Rectal smooth muscle tissue (tissue), 1 donor: ENCODE results near the gene RARG.

Experiments
- H3K27ac ChIP-seq: one replicate; pipeline ENCODE4 v1.7.0; 2013; ENCODE audit warnings: low read depth, low read length, inconsistent platforms
- H3K27me3 ChIP-seq: one replicate; pipeline ENCODE4 v1.7.0; 2013; ENCODE audit warnings: low read length; ENCODE audit not compliant: control insufficient read depth, insufficient read depth
- H3K36me3 ChIP-seq: one replicate; pipeline ENCODE4 v1.7.0; 2013; ENCODE audit warnings: low read length; ENCODE audit not compliant: control insufficient read depth, insufficient read depth
- H3K4me1 ChIP-seq: one replicate; pipeline ENCODE4 v1.7.0; 2013; ENCODE audit warnings: low read length; ENCODE audit not compliant: control insufficient read depth, insufficient read depth
- H3K4me3 ChIP-seq: one replicate; pipeline ENCODE4 v1.7.0; 2013; ENCODE audit warnings: low read length
- H3K9ac ChIP-seq: one replicate; pipeline ENCODE4 v1.7.0; 2013; ENCODE audit warnings: low read length

Gene RARG

GRCh38 chr12:53258541-53259539 lies 26.8 kb upstream of the RARG start:
- Histone ChIP-seq H3K4me1 (no peaks in the 10 kb centered on the region), H3K27ac (no peak overlapping the region)

GRCh38 chr12:53255996-53256395 lies 24.0 kb upstream of the RARG start:
- Histone ChIP-seq H3K4me1 (peaks cover 8% of the 10 kb centered on the region), H3K36me3 (peaks cover 8% of the 10 kb centered on the region), H3K27ac (no peak overlapping the region), H3K9ac (no peak overlapping the region), H3K4me3 (no peak overlapping the region), H3K27me3 (no peaks in the 10 kb centered on the region)

More at GRCh38 chr12:53258541-53259539, 26.8 kb upstream of the RARG start:
- Histone ChIP-seq H3K4me3 (no peak overlapping the region), H3K9ac (no peak overlapping the region), H3K27me3 (no peaks in the 10 kb centered on the region), H3K36me3 (peaks cover 4% of the 10 kb centered on the region)

GRCh38 chr12:53254816-53255545 lies 23.0 kb upstream of the RARG start:
- Histone ChIP-seq H3K4me1 (peaks cover 8% of the 10 kb centered on the region), H3K9ac (no peak overlapping the region), H3K4me3 (no peak overlapping the region), H3K36me3 (peaks cover 8% of the 10 kb centered on the region), H3K27me3 (no peaks in the 10 kb centered on the region), H3K27ac (no peak overlapping the region)

GRCh38 chr12:53253298-53253697 lies 21.3 kb upstream of the RARG start:
- Histone ChIP-seq H3K27me3 (no peaks in the 10 kb centered on the region), H3K4me3 (peak overlapping the region; percentile 96), H3K4me1 (peaks cover 8% of the 10 kb centered on the region), H3K9ac (no peak overlapping the region), H3K27ac (no peak overlapping the region), H3K36me3 (peaks cover 8% of the 10 kb centered on the region)

DNA sequence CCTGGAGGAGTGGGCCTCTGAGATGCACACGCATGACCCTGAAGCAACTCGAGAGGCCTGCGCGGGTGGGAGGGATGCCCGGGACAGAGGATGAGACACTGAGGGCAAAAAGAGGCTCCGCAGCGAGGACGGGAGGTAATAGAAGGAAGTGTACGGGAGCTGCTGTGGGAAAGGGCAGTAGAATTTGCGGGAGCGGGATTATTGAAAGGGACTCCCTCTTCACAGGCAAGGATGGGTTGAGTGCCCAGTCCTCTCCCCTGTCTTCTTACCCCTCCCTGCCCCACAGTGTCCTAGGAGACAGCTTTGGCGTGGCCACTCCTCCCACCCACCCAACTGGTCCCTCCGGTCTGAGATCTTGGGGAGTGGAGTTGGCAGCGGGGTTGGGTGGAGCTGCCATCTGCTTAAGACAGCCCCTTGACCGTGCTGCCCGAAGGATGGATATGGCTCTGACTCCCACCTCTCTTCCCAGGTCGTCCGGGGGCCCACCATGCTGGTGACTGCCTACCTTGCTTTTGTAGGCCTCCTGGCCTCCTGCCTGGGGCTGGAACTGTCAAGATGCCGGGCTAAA lies 20.4 kb upstream of the RARG start:
- H3K9ac ChIP-seq: peak overlapping the region; percentile 86
- H3K4me3 ChIP-seq: peak overlapping the region; percentile 96
- peaks cover 8% of the 10 kb centered on the region for H3K36me3 ChIP-seq
- no peaks in the 10 kb centered on the region for H3K27me3 ChIP-seq
- peak overlapping the region; percentile 86 for H3K27ac ChIP-seq
- peaks cover 8% of the 10 kb centered on the region for H3K4me1 ChIP-seq

DNA sequence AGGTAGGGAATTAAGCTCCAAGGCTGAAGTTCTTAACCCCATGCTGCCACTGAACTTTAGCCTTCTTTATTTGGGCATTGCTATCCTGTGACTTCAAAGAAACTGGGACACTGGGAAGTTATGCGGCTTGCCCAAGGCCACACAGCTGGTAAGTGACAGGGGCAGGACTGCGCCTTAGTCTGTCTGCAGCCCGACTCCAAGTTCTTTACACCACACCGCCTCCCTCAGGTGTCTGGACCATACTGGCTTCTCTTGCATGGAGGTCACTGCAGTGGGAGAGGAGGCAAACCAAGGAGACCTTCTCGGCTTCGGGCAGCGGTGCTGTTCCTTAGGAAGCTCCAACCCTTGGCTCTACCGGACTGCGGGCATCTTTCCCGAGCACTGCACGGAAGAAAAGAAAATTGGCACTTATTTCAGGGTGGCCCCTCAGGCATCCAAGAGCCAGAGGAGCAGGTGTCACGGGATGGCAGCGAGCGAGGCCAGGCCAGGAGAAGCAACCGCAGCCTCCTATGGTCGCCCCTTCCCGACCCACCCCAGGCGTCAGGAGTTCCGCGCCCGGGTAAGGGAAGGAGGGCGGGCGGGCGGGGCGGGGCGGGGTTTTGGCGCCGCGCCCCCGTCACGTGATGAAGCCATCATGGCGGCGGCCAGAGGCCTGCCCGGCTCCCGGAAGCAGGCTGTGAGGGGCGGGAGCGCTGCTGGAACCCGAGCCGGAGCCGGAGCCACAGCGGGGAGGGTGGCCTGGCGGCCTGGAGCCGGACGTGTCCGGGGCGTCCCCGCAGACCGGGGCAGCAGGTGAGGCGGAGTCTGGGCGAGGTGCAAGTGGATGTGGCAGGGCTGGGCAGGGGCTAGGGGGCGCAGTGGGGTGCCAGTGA lies 19.7 kb upstream of the RARG start:
- Histone ChIP-seq H3K4me3 (peak overlapping the region; percentile 96), H3K36me3 (peaks cover 8% of the 10 kb centered on the region), H3K27ac (peak overlapping the region; percentile 86), H3K4me1 (peaks cover 8% of the 10 kb centered on the region), H3K9ac (peak overlapping the region; percentile 86), H3K27me3 (no peaks in the 10 kb centered on the region)

DNA sequence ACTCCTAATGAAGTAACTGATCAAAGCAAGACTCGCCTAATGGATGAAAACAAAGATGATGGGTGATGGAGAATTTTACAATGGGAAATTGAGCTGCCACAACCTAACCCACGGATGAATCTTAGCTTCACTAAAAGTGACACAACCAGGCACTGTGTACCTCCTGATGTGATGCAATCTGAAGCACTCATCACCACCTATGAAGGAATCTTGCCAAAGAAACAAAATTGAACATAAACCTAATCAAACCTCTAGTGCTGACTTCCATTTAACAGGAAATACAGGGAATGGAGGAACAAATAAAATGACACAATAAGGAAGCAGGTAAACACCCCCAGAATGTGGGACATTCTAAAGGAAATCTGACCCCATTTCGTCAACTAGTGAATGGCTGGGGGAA lies 13.3 kb upstream of the RARG start:
- H3K4me1 ChIP-seq: no peaks in the 10 kb centered on the region

GRCh38 chr12:53244337-53244736 lies 12.3 kb upstream of the RARG start:
- Histone ChIP-seq H3K4me3 (no peak overlapping the region), H3K36me3 (no peaks in the 10 kb centered on the region), H3K4me1 (no peaks in the 10 kb centered on the region), H3K27ac (no peak overlapping the region), H3K9ac (no peak overlapping the region), H3K27me3 (no peaks in the 10 kb centered on the region)

More for the DNA sequence above, 13.3 kb upstream of the RARG start:
- Histone ChIP-seq H3K9ac (no peak overlapping the region), H3K36me3 (no peaks in the 10 kb centered on the region), H3K27me3 (no peaks in the 10 kb centered on the region), H3K27ac (no peak overlapping the region), H3K4me3 (no peak overlapping the region)

GRCh38 chr12:53241623-53242412 lies 9.8 kb upstream of the RARG start:
- no peak overlapping the region for H3K9ac ChIP-seq
- H3K36me3 ChIP-seq: no peaks in the 10 kb centered on the region
- H3K4me3 ChIP-seq: no peak overlapping the region
- H3K27ac ChIP-seq: no peak overlapping the region
- no peaks in the 10 kb centered on the region for H3K4me1 ChIP-seq
- H3K27me3 ChIP-seq: no peaks in the 10 kb centered on the region

DNA sequence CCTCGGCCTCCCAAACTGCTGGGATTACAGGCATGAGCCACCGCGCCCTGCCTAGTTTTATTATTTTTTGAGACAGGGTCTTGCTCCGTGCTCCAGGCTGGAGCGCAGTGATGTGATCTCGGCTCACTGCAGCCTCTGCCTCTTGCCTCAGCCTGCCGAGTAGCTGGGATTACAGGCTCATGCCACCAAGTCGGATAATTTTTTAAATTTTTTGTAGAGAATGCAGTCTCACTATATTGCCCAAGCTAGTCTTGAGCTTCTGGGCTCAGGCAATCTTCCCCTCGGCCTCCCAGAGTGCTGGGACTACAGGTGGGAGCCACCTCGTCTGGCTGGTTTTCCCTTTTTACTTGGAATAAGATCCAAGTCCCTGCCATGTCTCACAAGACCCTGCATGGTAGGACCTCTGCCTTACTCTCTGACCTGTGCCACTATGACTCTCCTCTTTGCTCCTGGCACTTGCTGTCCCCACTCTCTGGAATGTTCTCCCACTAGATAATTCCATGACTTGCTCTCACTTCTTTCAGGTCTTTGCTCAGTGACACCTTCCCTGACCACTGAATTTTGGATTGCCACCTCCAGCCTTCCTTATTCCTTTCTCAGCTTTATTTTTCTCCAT lies 7.7 kb upstream of the RARG start:
- H3K27ac ChIP-seq: no peak overlapping the region
- no peak overlapping the region for H3K9ac ChIP-seq
- H3K4me1 ChIP-seq: no peaks in the 10 kb centered on the region
- no peak overlapping the region for H3K4me3 ChIP-seq
- no peaks in the 10 kb centered on the region for H3K36me3 ChIP-seq
- H3K27me3 ChIP-seq: no peaks in the 10 kb centered on the region
